ENCODE data around the gene CRYGC. TPM values are rescaled to one million over a fixed set of nuclear protein-coding genes. Genes with fewer than 3 reads are reported as not detected.

Gene CRYGC
- total RNA-seq, 4 donors from 2014 or later = not detected

DNA sequence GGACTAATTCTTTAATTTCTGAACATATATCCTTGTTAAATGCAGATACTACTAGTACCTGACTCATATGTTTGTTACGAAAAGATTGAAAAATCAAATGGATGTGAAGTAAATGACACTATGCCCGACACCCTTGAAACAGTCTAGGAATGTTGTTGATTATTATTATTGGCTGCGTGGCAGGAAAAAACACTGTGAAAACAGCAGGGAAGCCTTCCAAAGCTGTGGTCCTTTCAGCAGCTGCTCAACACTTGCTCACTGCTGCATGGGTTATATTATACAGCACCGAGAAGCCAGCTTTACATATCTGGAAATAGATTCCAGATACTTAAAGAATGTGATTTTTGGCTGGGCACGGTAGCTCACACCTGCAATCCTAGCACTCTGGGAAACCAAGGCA lies 31.8 kb downstream of the CRYGC start:
- TF ChIP-seq, protein P1, sequence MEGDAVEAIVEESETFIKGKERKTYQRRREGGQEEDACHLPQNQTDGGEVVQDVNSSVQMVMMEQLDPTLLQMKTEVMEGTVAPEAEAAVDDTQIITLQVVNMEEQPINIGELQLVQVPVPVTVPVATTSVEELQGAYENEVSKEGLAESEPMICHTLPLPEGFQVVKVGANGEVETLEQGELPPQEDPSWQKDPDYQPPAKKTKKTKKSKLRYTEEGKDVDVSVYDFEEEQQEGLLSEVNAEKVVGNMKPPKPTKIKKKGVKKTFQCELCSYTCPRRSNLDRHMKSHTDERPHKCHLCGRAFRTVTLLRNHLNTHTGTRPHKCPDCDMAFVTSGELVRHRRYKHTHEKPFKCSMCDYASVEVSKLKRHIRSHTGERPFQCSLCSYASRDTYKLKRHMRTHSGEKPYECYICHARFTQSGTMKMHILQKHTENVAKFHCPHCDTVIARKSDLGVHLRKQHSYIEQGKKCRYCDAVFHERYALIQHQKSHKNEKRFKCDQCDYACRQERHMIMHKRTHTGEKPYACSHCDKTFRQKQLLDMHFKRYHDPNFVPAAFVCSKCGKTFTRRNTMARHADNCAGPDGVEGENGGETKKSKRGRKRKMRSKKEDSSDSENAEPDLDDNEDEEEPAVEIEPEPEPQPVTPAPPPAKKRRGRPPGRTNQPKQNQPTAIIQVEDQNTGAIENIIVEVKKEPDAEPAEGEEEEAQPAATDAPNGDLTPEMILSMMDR (IDR thresholded peaks at IDR 0.05; ENCODE audit: low read depth) = no peak

- TF ChIP-seq, protein P1 (IDR thresholded peaks at IDR 0.05; ENCODE audit: low read depth) = no peak
Observed at GRCh38 chr2:208097313-208097712, 32.3 kb downstream of the CRYGC start.

DNA sequence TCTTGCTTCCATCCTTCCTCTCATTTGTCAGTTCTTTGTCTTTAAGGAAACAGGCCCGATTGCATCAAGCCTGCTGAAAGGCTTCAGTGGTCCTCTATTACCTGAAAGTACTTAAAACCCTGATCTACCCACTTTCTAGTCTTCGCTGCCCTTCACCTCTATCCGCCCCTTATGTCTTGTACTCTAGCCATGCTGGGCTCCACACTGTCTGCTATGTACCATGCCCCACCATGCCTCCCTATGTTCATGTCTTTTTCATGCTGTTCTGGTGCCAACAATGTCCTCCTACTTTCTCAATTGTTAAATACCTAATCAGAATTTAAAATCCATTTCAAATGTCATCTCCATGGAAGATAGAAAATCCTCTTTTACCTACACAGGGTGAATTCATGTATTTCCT lies 33.5 kb downstream of the CRYGC start:
- TF ChIP-seq, protein P1 (IDR thresholded peaks at IDR 0.05; ENCODE audit: low read depth) = no peak

DNA sequence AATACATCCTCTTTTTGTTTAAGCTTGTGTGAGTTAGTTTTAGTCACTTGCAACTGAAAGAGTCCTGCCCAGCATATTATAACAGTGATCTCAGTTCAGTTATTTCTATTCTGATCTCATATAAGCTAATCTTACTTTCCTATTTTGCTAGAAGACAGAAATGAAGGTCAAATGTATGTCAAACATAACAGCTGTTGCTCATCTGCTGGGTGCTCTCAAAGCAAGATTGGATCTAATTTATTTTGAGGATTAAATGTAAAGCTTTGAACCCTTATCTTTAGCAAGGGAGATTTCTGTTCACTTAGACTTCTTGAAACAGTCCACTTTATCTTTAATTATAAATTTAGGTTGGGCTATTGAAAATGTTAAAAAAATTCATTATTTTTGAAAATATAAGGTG lies 36.5 kb downstream of the CRYGC start:
- TF ChIP-seq, protein P1 (IDR thresholded peaks at IDR 0.05; ENCODE audit: low read depth) = no peak

DNA sequence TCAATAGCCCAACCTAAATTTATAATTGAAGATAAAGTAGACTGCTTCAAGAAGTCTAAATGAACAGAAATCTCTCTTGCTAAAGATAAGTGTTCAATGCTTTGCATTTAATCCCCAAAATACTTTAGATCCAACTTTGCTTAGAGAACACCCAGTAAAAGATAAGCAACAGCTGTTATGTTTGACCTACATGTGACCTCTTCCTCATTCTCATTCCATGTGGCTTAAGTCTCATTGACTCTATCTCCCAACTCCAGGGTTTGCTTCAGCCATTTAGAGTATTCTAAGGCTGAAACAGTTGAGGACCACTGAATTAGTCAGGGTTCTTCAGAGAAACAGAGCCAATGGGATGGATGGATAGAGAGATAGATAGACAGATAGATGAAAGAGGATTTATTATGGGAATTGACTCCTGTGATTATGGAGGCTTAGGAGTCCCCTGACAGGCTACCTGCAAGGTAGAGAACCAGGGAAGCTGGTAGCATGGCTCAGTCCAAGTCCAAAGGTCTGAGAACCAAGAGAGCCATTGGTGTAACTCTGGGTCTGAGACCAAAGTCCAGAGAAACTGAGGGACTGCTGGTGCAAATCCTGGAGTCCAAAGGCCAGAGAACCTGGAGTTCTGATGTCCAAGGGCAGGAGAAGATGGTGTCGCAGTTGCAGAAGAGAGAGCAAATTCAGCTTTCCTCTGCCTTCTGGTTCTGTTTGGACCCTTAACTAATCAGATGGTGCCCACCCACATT lies 37.4 kb downstream of the CRYGC start:
- TF ChIP-seq, protein P1 (IDR thresholded peaks at IDR 0.05; ENCODE audit: low read depth) = no peak

DNA sequence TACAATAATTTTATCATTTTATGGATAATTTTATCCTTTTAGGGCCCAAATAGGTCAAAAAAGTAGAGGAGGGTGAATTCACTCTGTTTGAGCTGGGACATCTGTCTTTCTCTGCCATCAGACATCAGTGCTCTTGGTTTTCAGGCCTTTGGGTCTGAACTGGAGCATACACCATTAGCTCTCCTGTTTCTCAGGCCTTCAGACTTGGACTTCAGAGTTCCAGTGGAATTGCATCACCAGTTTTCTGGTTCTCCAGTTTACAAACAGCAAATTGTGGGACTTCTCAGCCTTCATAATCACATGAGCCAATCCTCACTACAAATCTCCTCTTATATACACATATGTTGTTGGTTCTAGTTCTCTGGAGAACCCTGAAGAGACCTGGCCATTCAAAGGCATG lies 39.2 kb downstream of the CRYGC start:
- TF ChIP-seq, protein P1 (IDR thresholded peaks at IDR 0.05; ENCODE audit: low read depth) = no peak

- TF ChIP-seq, protein P1 (IDR thresholded peaks at IDR 0.05; ENCODE audit: low read depth) = no peak
Observed at GRCh38 chr2:208086029-208086428, 43.6 kb downstream of the CRYGC start.
